Measurements from ENCODE around the gene C10orf90. TPM values are rescaled to one million over a fixed set of nuclear protein-coding genes. Genes with fewer than 3 reads are reported as not detected.

The C10orf90 gene
- total RNA-seq, 4 donors from 2014 or later = 0.33 to 1.2 (median 1.1) TPM; not detected in 1

DNA sequence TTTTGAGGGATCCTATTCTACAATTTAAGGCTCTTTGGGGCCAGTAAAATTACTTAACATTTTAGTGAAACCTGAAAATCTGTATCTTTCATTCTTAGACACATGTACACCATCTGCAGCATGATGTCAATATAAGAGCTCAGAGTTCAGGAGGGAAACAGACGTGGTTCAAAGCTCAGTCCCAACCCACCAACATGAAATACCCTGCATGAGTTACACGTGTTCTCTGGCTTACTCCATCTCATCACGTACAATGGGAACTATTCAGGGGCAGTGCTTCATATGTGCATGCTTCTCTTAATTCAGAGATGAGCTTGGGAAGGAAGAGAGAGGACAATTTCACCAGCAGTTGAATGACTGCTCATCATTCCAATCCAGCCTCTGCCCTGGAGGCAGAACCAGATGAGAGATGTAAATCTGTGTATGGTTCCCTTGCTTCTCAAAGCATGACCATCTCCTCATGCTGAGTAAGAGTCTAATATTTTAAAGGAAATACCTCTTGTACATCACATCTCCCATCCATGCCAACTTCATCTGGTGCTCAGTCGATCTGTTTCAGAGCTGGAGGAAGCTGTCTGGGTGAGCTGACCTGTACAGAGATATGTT is 253.2 kb downstream of the C10orf90 start:
- TF ChIP-seq, protein P1, sequence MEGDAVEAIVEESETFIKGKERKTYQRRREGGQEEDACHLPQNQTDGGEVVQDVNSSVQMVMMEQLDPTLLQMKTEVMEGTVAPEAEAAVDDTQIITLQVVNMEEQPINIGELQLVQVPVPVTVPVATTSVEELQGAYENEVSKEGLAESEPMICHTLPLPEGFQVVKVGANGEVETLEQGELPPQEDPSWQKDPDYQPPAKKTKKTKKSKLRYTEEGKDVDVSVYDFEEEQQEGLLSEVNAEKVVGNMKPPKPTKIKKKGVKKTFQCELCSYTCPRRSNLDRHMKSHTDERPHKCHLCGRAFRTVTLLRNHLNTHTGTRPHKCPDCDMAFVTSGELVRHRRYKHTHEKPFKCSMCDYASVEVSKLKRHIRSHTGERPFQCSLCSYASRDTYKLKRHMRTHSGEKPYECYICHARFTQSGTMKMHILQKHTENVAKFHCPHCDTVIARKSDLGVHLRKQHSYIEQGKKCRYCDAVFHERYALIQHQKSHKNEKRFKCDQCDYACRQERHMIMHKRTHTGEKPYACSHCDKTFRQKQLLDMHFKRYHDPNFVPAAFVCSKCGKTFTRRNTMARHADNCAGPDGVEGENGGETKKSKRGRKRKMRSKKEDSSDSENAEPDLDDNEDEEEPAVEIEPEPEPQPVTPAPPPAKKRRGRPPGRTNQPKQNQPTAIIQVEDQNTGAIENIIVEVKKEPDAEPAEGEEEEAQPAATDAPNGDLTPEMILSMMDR (IDR thresholded peaks at IDR 0.05; ENCODE audit: low read depth) = no peak

DNA sequence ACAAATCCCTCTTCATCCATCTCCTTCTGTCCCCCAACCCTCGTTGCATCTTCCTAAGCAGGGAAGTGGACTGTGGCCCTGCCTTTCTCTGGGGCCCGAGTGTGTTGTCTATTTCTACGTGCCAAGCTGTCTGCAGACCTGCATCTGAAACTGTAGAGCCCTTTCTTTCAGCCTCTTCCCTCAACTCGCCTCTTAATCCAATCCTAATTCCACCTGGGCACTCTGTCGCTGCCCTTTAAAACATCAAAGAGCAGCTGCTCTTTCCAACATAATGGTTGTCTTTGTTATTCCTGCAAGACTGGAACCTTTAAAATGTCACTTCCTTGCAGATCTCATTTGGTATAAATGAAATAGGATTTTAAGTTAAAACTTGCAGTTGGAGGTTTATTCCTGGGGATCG is 260.7 kb downstream of the C10orf90 start:
- TF ChIP-seq, protein P1 (IDR thresholded peaks at IDR 0.05; ENCODE audit: low read depth) = no peak

DNA sequence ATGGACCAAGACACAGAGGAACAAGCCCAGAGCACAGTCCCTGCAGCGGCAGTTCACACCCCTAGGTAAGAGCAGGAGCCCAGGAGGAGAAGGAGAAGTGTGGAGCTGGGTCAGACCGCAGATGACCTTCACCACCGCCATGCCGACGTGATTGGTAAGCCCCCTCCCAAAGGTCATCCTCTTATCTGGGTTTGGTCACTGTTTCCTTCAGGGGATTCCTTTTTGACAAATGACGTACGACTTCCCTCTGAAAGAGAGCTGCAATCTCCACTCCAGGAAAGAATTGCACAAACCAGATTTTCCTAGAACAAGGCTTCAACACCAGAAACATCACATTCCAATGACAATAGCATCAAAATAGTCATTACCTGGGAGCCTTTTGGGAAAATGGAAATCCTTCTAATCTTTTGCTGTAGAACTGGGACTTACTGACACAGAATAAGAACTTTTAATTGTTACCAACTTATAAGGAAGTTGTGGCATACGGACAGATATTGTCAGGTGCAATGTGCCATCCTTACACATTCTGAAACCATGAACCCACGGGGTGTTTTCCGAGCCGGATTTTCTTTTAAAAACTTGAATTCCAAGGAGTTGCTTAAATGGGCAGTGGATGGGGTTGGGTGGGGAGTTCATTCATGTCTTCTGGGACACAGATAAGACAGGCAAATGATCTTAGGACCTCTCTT is 261.4 kb downstream of the C10orf90 start:
- TF ChIP-seq, protein P1 (IDR thresholded peaks at IDR 0.05; ENCODE audit: low read depth) = no peak

DNA sequence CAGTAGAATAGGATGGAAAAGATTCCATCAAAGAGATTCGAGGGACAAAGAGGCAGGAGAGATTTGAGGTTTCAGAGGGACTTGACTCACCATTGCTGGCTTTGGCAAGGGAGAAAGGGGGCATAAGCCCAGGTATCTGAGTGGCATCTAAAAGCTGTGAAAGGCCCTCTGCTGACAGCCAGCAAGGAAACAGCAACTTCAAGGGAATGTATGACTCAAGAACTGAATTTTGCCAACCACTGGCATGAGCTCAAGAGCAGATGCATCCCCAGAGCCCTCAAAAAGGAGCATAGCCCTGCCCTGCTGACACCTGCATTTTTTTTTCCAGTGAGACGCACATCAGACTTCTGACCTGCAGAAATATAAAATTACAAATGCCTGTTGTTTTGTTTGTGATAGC is 262.7 kb downstream of the C10orf90 start:
- TF ChIP-seq, protein P1 (IDR thresholded peaks at IDR 0.05; ENCODE audit: low read depth) = no peak

DNA sequence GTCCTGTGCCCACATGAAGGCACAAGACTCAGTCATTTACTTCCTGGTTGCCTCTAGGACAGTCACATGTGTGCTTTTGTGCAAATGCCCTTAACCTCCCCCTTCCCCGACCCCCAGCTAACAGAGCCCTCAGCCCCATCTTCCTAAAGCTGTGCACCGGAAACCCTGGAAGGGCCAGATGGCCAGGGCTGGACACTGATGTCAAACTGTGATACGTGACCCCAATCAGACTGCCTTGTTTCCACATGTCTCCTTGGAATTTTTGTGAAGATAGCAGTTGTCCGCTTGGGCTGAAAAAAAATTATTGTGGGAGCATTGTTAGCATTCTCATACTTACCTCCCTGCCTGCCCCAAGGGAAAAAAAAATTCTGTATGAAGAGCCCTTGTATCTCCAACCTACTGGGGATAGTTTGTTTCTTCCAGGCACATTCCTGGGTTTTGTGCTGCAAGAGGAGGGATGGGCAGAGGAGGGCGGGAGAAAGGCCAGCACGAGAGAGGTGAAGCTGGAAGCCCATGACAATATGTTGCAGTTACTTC is 265.2 kb downstream of the C10orf90 start:
- TF ChIP-seq, protein P1 (IDR thresholded peaks at IDR 0.05; ENCODE audit: low read depth) = no peak

DNA sequence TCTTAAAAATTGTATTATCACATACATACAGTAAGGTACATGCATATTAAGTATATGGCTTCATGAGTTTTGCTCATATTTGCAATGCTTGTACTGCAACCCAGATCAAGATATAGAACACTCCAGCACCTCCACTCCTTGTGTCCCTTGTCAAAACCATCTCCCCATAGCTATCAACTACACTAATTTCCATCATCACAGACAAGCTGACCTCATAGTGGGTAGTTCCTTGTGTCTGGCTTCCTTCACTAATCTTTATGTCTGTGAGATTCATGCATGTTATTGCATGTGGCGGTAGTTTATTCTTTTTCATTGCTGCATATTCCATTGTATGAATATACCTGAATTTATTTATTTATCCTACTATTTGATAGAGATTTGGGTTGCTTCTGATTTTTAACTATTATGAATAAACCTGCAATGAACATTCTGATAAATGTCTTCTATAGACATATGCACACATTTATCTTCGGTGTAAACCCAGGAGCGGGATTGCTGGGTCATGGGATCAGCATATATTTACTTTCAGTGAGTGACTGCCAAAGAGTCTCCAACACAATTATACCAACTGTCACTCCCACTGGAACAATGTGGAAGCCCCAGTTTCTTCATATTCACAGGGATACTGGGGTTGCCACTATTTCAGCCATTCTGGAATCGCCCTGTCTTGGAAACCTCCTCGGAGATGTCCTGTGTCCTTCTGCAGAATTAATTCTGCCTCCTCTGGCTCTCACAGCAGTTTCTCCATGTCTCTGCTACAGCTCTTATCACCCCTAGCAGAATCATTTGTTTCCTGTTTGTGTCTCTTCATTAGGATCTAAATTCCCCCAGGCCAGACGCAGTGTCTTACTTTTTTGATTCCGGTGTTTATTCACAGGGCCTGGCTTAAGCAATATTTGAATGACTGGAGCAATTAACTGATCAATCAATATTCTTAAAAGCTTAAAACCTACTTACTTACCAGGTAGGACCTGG is 267.5 kb downstream of the C10orf90 start:
- TF ChIP-seq, protein P1 (IDR thresholded peaks at IDR 0.05; ENCODE audit: low read depth) = no peak
